HepG2 (cell line): ENCODE measurements around the gene CENPP. TPM values are rescaled to one million over a fixed set of nuclear protein-coding genes. Genes with fewer than 3 reads are reported as not detected.

Source experiments
- MAF1 ChIP-seq: sonication (generic); formaldehyde crosslinking; IDR thresholded peaks from 2 replicates; pipeline ENCODE4 v1.5.0; 2020; ENCODE audit warnings: missing genetic modification reagents, borderline replicate concordance
- NFRKB ChIP-seq: fragments of 450-650 bp; IDR thresholded peaks from 2 replicates; pipeline ENCODE4 v1.6.1; 2017
- TAF15 ChIP-seq: fragments of 200-400 bp; formaldehyde crosslinking; IDR thresholded peaks from one replicate; pipeline ENCODE4 v1.6.1; 2018; ENCODE audit warnings: mild to moderate bottlenecking, low read depth, low read length; ENCODE audit not compliant: poor library complexity, severe bottlenecking
- ZBTB1 ChIP-seq: sonication (generic); formaldehyde crosslinking; IDR thresholded peaks from 2 replicates; pipeline ENCODE4 v1.4.0; 2020; ENCODE audit warnings: missing genetic modification reagents, borderline replicate concordance
- ZNF282 ChIP-seq: fragments of 450-650 bp; IDR thresholded peaks from 2 replicates; pipeline ENCODE4 v1.6.1; 2018; ENCODE audit not compliant: partially characterized antibody
- ZNF432 ChIP-seq: sonication (generic); formaldehyde crosslinking; IDR thresholded peaks from 2 replicates; pipeline ENCODE4 v1.5.0; 2020; ENCODE audit warnings: missing genetic modification reagents, mild to moderate bottlenecking, borderline replicate concordance
- ZNF652 ChIP-seq: IDR thresholded peaks from 2 replicates; pipeline ENCODE4 v1.6.1; 2016; ENCODE audit warnings: low read depth, borderline replicate concordance
- polyA plus RNA-seq, 8 experiments: library from polyadenylated mRNA; depleted of rRNA in 3 of 8; stranded (reverse) in 7 of 8; unstranded in 1 of 8; fragments of >200 nt; fragmentation: Illumina TruSeq in 4 of 8; extraction: Trizol in 4 of 8; gene quantifications; 2 replicates each; pipeline versions ENCODE4 v1.2.1 to v1.2.3, GENCODE V29; 2011 to 2016; ENCODE audit warnings: low read depth in 4 of 8, missing spikeins in 1 of 8, mixed read lengths in 1 of 8; ENCODE audit not compliant: insufficient read depth in 1 of 8
- total RNA-seq, 5 experiments: library from RNA; depleted of rRNA; stranded (reverse); fragments of >200 nt; fragmentation: Illumina TruSeq; extraction: Trizol; gene quantifications; 2 replicates each; pipeline ENCODE4 v1.2.3, GENCODE V29; 2016; ENCODE audit warnings: low read depth in 1 of 5
- TF ChIP-seq, protein P1 (sequence below): sonication (generic); formaldehyde crosslinking; IDR thresholded peaks from 2 replicates; pipeline ENCODE4 v1.5.0; 2020; ENCODE audit warnings: mild to moderate bottlenecking, missing genetic modification reagents, borderline replicate concordance
- TF ChIP-seq, protein P2 (sequence below): IDR thresholded peaks from 2 replicates; pipeline ENCODE4 v1.6.1; 2016; ENCODE audit warnings: control low read depth
- TF ChIP-seq, protein P3 (sequence below): sonication (generic); formaldehyde crosslinking; IDR thresholded peaks from 2 replicates; pipeline ENCODE4 v1.5.0; 2020; ENCODE audit warnings: missing genetic modification reagents

Gene CENPP
- total and polyA plus RNA-seq, 2 of the 13 experiments (the other 11 are each of a cell fraction or from before 2014, with no cell fraction given): 2.0 to 11.4 TPM

DNA sequence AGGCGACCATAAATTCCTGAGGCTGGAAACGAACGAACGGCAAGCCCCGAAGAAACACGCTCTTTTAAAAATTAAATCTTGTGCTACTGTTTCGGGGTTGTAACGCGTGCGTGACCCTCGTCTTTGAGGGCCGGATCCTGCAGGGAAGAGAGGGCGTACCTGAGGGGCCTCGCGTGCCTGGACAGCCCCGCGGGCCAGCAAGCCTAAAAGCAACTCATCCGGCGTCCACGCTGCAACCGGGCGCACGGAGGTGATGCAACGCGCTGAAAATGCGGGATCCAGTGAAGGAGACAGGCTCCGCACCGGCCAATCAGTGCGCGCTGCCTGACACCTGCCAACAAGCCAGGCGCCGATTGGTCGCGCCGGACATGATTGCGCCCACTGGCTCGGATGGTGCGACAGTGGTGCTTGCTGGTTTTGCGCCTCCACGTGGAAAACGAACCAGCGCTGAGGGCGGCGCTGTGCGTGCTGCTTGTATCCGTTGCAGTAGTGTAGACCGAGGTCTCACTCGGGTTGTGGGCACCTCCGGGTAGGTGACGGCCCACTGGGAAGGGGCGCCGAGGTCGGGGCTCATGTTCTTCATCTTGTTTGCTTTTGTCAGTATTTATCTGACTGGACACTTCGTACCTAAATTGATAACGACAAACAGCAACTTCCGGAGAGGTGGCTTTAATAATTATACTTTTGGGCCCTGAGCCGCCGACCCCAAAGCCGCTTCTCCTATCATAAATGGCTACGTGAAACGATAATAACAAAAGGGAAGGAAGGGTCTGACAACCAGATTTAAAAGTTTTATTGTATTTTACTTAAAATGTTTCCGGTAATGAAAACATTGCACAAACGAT is 32.1 kb upstream of the CENPP start, which contains the start of gene IARS1 (continued):
- TF ChIP-seq, protein P1, sequence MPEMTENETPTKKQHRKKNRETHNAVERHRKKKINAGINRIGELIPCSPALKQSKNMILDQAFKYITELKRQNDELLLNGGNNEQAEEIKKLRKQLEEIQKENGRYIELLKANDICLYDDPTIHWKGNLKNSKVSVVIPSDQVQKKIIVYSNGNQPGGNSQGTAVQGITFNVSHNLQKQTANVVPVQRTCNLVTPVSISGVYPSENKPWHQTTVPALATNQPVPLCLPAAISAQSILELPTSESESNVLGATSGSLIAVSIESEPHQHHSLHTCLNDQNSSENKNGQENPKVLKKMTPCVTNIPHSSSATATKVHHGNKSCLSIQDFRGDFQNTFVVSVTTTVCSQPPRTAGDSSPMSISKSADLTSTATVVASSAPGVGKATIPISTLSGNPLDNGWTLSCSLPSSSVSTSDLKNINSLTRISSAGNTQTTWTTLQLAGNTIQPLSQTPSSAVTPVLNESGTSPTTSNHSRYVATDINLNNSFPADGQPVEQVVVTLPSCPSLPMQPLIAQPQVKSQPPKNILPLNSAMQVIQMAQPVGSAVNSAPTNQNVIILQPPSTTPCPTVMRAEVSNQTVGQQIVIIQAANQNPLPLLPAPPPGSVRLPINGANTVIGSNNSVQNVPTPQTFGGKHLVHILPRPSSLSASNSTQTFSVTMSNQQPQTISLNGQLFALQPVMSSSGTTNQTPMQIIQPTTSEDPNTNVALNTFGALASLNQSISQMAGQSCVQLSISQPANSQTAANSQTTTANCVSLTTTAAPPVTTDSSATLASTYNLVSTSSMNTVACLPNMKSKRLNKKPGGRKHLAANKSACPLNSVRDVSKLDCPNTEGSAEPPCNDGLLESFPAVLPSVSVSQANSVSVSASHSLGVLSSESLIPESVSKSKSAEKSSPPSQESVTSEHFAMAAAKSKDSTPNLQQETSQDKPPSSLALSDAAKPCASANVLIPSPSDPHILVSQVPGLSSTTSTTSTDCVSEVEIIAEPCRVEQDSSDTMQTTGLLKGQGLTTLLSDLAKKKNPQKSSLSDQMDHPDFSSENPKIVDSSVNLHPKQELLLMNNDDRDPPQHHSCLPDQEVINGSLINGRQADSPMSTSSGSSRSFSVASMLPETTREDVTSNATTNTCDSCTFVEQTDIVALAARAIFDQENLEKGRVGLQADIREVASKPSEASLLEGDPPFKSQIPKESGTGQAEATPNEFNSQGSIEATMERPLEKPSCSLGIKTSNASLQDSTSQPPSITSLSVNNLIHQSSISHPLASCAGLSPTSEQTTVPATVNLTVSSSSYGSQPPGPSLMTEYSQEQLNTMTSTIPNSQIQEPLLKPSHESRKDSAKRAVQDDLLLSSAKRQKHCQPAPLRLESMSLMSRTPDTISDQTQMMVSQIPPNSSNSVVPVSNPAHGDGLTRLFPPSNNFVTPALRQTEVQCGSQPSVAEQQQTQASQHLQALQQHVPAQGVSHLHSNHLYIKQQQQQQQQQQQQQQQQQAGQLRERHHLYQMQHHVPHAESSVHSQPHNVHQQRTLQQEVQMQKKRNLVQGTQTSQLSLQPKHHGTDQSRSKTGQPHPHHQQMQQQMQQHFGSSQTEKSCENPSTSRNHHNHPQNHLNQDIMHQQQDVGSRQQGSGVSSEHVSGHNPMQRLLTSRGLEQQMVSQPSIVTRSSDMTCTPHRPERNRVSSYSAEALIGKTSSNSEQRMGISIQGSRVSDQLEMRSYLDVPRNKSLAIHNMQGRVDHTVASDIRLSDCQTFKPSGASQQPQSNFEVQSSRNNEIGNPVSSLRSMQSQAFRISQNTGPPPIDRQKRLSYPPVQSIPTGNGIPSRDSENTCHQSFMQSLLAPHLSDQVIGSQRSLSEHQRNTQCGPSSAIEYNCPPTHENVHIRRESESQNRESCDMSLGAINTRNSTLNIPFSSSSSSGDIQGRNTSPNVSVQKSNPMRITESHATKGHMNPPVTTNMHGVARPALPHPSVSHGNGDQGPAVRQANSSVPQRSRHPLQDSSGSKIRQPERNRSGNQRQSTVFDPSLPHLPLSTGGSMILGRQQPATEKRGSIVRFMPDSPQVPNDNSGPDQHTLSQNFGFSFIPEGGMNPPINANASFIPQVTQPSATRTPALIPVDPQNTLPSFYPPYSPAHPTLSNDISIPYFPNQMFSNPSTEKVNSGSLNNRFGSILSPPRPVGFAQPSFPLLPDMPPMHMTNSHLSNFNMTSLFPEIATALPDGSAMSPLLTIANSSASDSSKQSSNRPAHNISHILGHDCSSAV (CRISPR knock-in tag): no peak; the same call in 1 of the 2 replicates
- TF ChIP-seq ZNF652 (CRISPR knock-in tag) (peak; percentile 9; the same call in 1 of the 2 replicates), NFRKB (no peak), MAF1 (0 out of 2 replicates have a peak, but pooled peaks have one; percentile 32), ZBTB1 (no peak), ZNF282 (no peak), ZNF432 (CRISPR knock-in tag) (no peak), TAF15 (no peak)
- TF ChIP-seq, protein P2, sequence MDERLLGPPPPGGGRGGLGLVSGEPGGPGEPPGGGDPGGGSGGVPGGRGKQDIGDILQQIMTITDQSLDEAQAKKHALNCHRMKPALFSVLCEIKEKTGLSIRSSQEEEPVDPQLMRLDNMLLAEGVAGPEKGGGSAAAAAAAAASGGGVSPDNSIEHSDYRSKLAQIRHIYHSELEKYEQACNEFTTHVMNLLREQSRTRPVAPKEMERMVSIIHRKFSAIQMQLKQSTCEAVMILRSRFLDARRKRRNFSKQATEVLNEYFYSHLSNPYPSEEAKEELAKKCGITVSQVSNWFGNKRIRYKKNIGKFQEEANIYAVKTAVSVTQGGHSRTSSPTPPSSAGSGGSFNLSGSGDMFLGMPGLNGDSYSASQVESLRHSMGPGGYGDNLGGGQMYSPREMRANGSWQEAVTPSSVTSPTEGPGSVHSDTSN (CRISPR knock-in tag): no peak
- TF ChIP-seq, protein P3, sequence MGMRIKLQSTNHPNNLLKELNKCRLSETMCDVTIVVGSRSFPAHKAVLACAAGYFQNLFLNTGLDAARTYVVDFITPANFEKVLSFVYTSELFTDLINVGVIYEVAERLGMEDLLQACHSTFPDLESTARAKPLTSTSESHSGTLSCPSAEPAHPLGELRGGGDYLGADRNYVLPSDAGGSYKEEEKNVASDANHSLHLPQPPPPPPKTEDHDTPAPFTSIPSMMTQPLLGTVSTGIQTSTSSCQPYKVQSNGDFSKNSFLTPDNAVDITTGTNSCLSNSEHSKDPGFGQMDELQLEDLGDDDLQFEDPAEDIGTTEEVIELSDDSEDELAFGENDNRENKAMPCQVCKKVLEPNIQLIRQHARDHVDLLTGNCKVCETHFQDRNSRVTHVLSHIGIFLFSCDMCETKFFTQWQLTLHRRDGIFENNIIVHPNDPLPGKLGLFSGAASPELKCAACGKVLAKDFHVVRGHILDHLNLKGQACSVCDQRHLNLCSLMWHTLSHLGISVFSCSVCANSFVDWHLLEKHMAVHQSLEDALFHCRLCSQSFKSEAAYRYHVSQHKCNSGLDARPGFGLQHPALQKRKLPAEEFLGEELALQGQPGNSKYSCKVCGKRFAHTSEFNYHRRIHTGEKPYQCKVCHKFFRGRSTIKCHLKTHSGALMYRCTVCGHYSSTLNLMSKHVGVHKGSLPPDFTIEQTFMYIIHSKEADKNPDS: peak; percentile 80; the same call in 1 of the 2 replicates
